Body of pancreas (tissue), 4 donors: Measurements from ENCODE around the gene PLEKHG1. TPM values are rescaled to one million over a fixed set of nuclear protein-coding genes. Genes with fewer than 3 reads are reported as not detected.

Source experiments
- ATAC-seq: fragments of 150-250 bp; one replicate; pipeline ENCODE4 v1.9.1; 2016
- DNase-seq, 4 donors: peaks; one replicate each; pipeline ENCODE4 v3.0.0-alpha.2; 2019
- H3K27ac ChIP-seq, 4 donors: fragments of 200-600 bp; sonication (generic); 1 replicate in 3 of 4; 2 replicates in 1 of 4; pipeline versions ENCODE4 v1.5.1 to v1.6.1; 2016 to 2019; ENCODE audit warnings: mild to moderate bottlenecking in 1 of 4, mixed read lengths in 1 of 4, moderate library complexity in 1 of 4
- H3K27me3 ChIP-seq, 2 donors: fragments of 200-600 bp; sonication (generic); one replicate each; pipeline ENCODE4 v1.6.0; 2016; ENCODE audit warnings: mild to moderate bottlenecking in 1 of 2
- H3K36me3 ChIP-seq, 2 donors: fragments of 200-600 bp; sonication (generic); replicated peaks in 1 of 2; 2 replicates each; pipeline ENCODE4 v1.5.1; 2016; ENCODE audit warnings: low read depth in 2 of 2; ENCODE audit not compliant: insufficient read depth in 1 of 2
- H3K4me1 ChIP-seq: fragments of 200-600 bp; sonication (generic); one replicate; pipeline ENCODE4 v1.6.0; 2016
- H3K4me3 ChIP-seq, 2 donors: fragments of 200-600 bp; sonication (generic); 1 replicate in 1 of 2; 2 replicates in 1 of 2; pipeline ENCODE4 v1.5.1; 2016 to 2019
- H3K9me3 ChIP-seq, 3 donors: fragments of 200-600 bp; sonication (generic); 1 replicate in 2 of 3; 2 replicates in 1 of 3; pipeline ENCODE4 v1.5.1; 2016
- CTCF ChIP-seq, 7 experiments: fragments of 450-650 bp in 4 of 7; fragments of 200-600 bp in 3 of 7; sonication (generic) in 3 of 7; IDR thresholded peaks; one replicate each; pipeline ENCODE4 v1.5.1; 2016 to 2019; ENCODE audit warnings: antibody characterized with exemption in 7 of 7
- POLR2A ChIP-seq, 3 donors: fragments of 450-650 bp; IDR thresholded peaks; one replicate each; pipeline ENCODE4 v1.6.1; 2016; ENCODE audit warnings: antibody characterized with exemption in 3 of 3, mild to moderate bottlenecking in 2 of 3
- WGBS, 2 donors: methylation state at CpG; one replicate each; pipeline ENCODE4 v1.1.5; 2017; 5-methylcytosine and 5-hydroxymethylcytosine counted together
- intact Hi-C: fragments of 100-400 bp; cut with DNase I; formaldehyde crosslinking; loops from one replicate; pipeline ENCODE4 v1.15.1; 2023
- total RNA-seq, 2 donors: library from RNA; depleted of rRNA; stranded (reverse); fragments of >200 nt; gene quantifications; one replicate each; pipeline ENCODE4 v1.1.0, GENCODE V29; 2016

PLEKHG1 gene
- total RNA-seq, 2 donors from 2014 or later, result 4.2 to 26.0 TPM

- ATAC-seq, result no peak
- Histone ChIP-seq H3K36me3 (no peaks in the 10 kb centered on the region), H3K27ac (no peak overlapping the region), H3K9me3 (no peaks in the 10 kb centered on the region), H3K4me1 (no peaks in the 10 kb centered on the region), H3K27me3 (no peaks in the 10 kb centered on the region), H3K4me3 (no peak overlapping the region)
- intact Hi-C loops, result no loop called here
- 83% methylated on average over 6 of the region's 6 CpGs for WGBS, 2 donors
- TF ChIP-seq POLR2A (IDR thresholded peaks at IDR 0.05), result no peak
- TF ChIP-seq CTCF (IDR thresholded peaks at IDR 0.05), result no peak
- DNase-seq, result no peak
Observed at GRCh38 chr6:150560884-150561219, 38.8 kb upstream of the PLEKHG1 start.

DNA sequence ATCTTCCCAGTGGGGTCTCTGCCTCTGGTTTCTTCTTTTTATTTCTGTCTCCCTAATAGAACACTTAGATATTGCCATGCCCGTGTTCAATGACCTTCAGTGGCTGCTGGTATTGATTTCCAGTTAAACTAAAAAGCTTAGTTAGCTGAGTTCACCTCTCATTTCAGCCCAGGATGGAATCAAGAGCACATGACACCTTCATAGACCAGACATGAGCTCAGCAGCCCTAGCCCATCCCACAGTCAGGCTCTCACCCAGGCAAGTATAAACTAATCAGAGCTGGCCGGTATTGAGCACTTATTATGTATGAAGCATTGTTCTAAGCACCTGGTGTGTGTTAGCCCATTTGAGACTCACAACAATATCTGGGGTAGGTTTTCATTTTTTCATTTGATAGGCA lies 33.7 kb upstream of the PLEKHG1 start:
- TF ChIP-seq POLR2A (IDR thresholded peaks at IDR 0.05) (no peak), CTCF (IDR thresholded peaks at IDR 0.05) (no peak)
- intact Hi-C loops, result no loop called here
- Histone ChIP-seq H3K4me3 (no peak overlapping the region), H3K27ac (no peak overlapping the region), H3K4me1 (no peaks in the 10 kb centered on the region), H3K36me3 (no peaks in the 10 kb centered on the region), H3K27me3 (no peaks in the 10 kb centered on the region), H3K9me3 (no peaks in the 10 kb centered on the region)
- 53 to 59% methylated on average over 2 of the region's 2 CpGs for WGBS, 2 donors
- DNase-seq (no peak), ATAC-seq (no peak)

- DNase-seq (no peak), ATAC-seq (no peak)
- no peaks in the 10 kb centered on the region for H3K9me3 ChIP-seq
- no peaks in the 10 kb centered on the region for H3K36me3 ChIP-seq
- intact Hi-C loops, result no loop called here
- no peak overlapping the region for H3K4me3 ChIP-seq
- no peaks in the 10 kb centered on the region for H3K27me3 ChIP-seq
- no peak for TF ChIP-seq POLR2A (IDR thresholded peaks at IDR 0.05)
- no peak for TF ChIP-seq CTCF (IDR thresholded peaks at IDR 0.05)
- no peak overlapping the region for H3K27ac ChIP-seq
- H3K4me1 ChIP-seq, result no peaks in the 10 kb centered on the region
Observed at GRCh38 chr6:150566486-150566885, 33.2 kb upstream of the PLEKHG1 start.

DNA sequence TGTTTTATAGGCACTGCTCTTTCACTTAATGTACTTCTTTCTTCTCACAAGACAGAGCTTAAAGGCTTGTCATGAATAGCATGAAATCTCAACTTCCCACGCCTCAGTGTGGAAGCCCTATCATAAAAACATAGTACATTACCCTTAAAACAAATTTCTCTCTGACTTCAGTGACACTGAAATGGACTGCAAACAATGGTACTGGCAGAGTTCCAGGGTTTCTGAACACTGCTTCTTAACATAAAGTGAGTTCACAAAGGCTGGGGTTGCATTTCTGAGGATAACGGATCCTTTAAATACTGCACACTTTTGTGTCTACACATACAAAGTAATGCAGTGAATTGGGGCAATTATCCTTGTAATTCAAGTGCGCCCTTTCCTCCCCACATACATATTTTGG lies 32.3 kb upstream of the PLEKHG1 start:
- no peak overlapping the region for H3K27ac ChIP-seq
- H3K27me3 ChIP-seq, result no peaks in the 10 kb centered on the region
- intact Hi-C loops, result no loop called here
- no peaks in the 10 kb centered on the region for H3K36me3 ChIP-seq
- ATAC-seq (no peak), DNase-seq (no peak)
- H3K4me1 ChIP-seq, result no peaks in the 10 kb centered on the region
- no peak for TF ChIP-seq CTCF (IDR thresholded peaks at IDR 0.05)
- no peak for TF ChIP-seq POLR2A (IDR thresholded peaks at IDR 0.05)
- H3K4me3 ChIP-seq, result no peak overlapping the region
- no peaks in the 10 kb centered on the region for H3K9me3 ChIP-seq
- 47 to 61% methylated on average over 3 of the region's 3 CpGs for WGBS, 2 donors

- WGBS, 2 donors, result 73 to 74% methylated on average over 3 of the region's 3 CpGs
Observed at GRCh38 chr6:150567823-150568383, 31.8 kb upstream of the PLEKHG1 start.

More at GRCh38 chr6:150567823-150568383, 31.8 kb upstream of the PLEKHG1 start:
- ATAC-seq (no peak), DNase-seq (no peak)
- Histone ChIP-seq H3K4me3 (no peak overlapping the region), H3K27ac (no peak overlapping the region), H3K9me3 (no peaks in the 10 kb centered on the region), H3K4me1 (no peaks in the 10 kb centered on the region), H3K36me3 (no peaks in the 10 kb centered on the region), H3K27me3 (no peaks in the 10 kb centered on the region)
- TF ChIP-seq CTCF (IDR thresholded peaks at IDR 0.05), result no peak
- TF ChIP-seq POLR2A (IDR thresholded peaks at IDR 0.05), result no peak
- intact Hi-C loops, result no loop called here
